Activated CD8-positive, alpha-beta T cell treated with anti-CD3 and anti-CD28 coated beads, Interleukin-2, amount 10 ng/mL, durations not matched to agents 7 days and 5 days (primary cell): ENCODE results near the gene LIFR. TPM values are rescaled to one million over a fixed set of nuclear protein-coding genes. Genes with fewer than 3 reads are reported as not detected.

Experiments used
- ATAC-seq: fragments of 150-1000 bp; cut with Tn5 transposase; one replicate; pipeline ENCODE4 v1.10.0; 2021; ENCODE audit warnings: moderate library complexity
- CTCF ChIA-PET: fragments of 350-600 bp; sonication (Branson Sonifier 250); formaldehyde crosslinking; loops from one replicate; lab custom pipeline; 2021; ENCODE audit warnings: antibody characterized with exemption; lab: Charles Lee
- POLR2A ChIA-PET: fragments of 350-600 bp; sonication (Branson Sonifier 250); formaldehyde crosslinking; loops from one replicate; lab custom pipeline; 2021; ENCODE audit warnings: antibody characterized with exemption; lab: Charles Lee
- DNase-seq: peaks from one replicate; pipeline ENCODE4 v3.0.0-alpha.2; 2020
- H3K27ac Mint-ChIP-seq: one replicate; pipeline ENCODE4 v1.8.0; 2021; ENCODE audit warnings: mild to moderate bottlenecking, mixed read lengths
- H3K27me3 Mint-ChIP-seq: one replicate; pipeline ENCODE4 v1.8.0; 2021; ENCODE audit warnings: low read depth, mixed read lengths
- H3K36me3 Mint-ChIP-seq: one replicate; pipeline ENCODE4 v1.8.0; 2021; ENCODE audit warnings: low read depth, mixed read lengths
- H3K4me1 Mint-ChIP-seq: one replicate; pipeline ENCODE4 v1.8.0; 2021; ENCODE audit warnings: low read depth, mixed read lengths
- H3K4me3 Mint-ChIP-seq: one replicate; pipeline ENCODE4 v1.8.0; 2021; ENCODE audit warnings: mild to moderate bottlenecking, mixed read lengths
- H3K9me3 Mint-ChIP-seq: one replicate; pipeline ENCODE4 v1.8.0; 2022; ENCODE audit warnings: mixed read lengths; ENCODE audit not compliant: insufficient read depth
- total RNA-seq, 2 experiments: library from RNA; stranded (reverse); gene quantifications; one replicate each; pipeline ENCODE4 v1.2.3, GENCODE V29; 2021

The LIFR gene
- total RNA-seq, 2 experiments from 2014 or later = not detected

GRCh38 chr5:38595132-38595745, 38.8 kb upstream of the LIFR start:
- no peaks in the 10 kb centered on the region for H3K36me3 Mint-ChIP-seq
- POLR2A ChIA-PET = no interaction called here
- H3K27ac Mint-ChIP-seq = no peak overlapping the region
- no peak for DNase-seq
- no peak overlapping the region for H3K4me3 Mint-ChIP-seq
- CTCF ChIA-PET = interaction anchor here (1.2 kb wide), 1 partner anchor 175 kb away, joined by 4 read pairs; no protein-coding TSS in a partner anchor
- H3K27me3 Mint-ChIP-seq = peaks cover 3% of the 10 kb centered on the region
- H3K4me1 Mint-ChIP-seq = no peaks in the 10 kb centered on the region
- ATAC-seq = no peak
- H3K9me3 Mint-ChIP-seq = no peaks in the 10 kb centered on the region

GRCh38 chr5:38593959-38594358, 37.5 kb upstream of the LIFR start:
- CTCF ChIA-PET = interaction anchor here (1.2 kb wide), 1 partner anchor 173 kb away, joined by 4 read pairs; no protein-coding TSS in a partner anchor
- POLR2A ChIA-PET = no interaction called here
- Mint-ChIP-seq H3K27me3 (no peaks in the 10 kb centered on the region), H3K4me1 (no peaks in the 10 kb centered on the region), H3K27ac (no peak overlapping the region), H3K4me3 (no peak overlapping the region), H3K9me3 (no peaks in the 10 kb centered on the region), H3K36me3 (no peaks in the 10 kb centered on the region)
- ATAC-seq (no peak), DNase-seq (no peak)

GRCh38 chr5:38591523-38591849, 35.0 kb upstream of the LIFR start:
- ChIA-PET CTCF (no interaction called here), POLR2A (no interaction called here)
- H3K9me3 Mint-ChIP-seq = no peaks in the 10 kb centered on the region
- DNase-seq (no peak), ATAC-seq (no peak)
- H3K4me3 Mint-ChIP-seq = no peak overlapping the region
- no peaks in the 10 kb centered on the region for H3K27me3 Mint-ChIP-seq
- H3K4me1 Mint-ChIP-seq = no peaks in the 10 kb centered on the region
- no peaks in the 10 kb centered on the region for H3K36me3 Mint-ChIP-seq
- no peak overlapping the region for H3K27ac Mint-ChIP-seq

GRCh38 chr5:38590838-38591522, 34.5 kb upstream of the LIFR start:
- no peaks in the 10 kb centered on the region for H3K36me3 Mint-ChIP-seq
- H3K4me3 Mint-ChIP-seq = no peak overlapping the region
- DNase-seq (no peak), ATAC-seq (no peak)
- no peak overlapping the region for H3K27ac Mint-ChIP-seq
- H3K4me1 Mint-ChIP-seq = no peaks in the 10 kb centered on the region
- CTCF ChIA-PET = no interaction called here
- POLR2A ChIA-PET = no interaction called here
- H3K9me3 Mint-ChIP-seq = no peaks in the 10 kb centered on the region
- H3K27me3 Mint-ChIP-seq = no peaks in the 10 kb centered on the region

GRCh38 chr5:38589629-38590028, 33.2 kb upstream of the LIFR start:
- ATAC-seq = no peak
- ChIA-PET POLR2A (no interaction called here), CTCF (no interaction called here)
- H3K4me1 Mint-ChIP-seq = no peaks in the 10 kb centered on the region
- H3K4me3 Mint-ChIP-seq = no peak overlapping the region
- no peak overlapping the region for H3K27ac Mint-ChIP-seq
- no peaks in the 10 kb centered on the region for H3K9me3 Mint-ChIP-seq
- no peak for DNase-seq
- no peaks in the 10 kb centered on the region for H3K36me3 Mint-ChIP-seq
- peaks cover 3% of the 10 kb centered on the region for H3K27me3 Mint-ChIP-seq

- ChIA-PET POLR2A (no interaction called here), CTCF (no interaction called here)
- ATAC-seq (no peak), DNase-seq (no peak)
- Mint-ChIP-seq H3K9me3 (no peaks in the 10 kb centered on the region), H3K4me3 (no peak overlapping the region), H3K36me3 (no peaks in the 10 kb centered on the region), H3K27me3 (peaks cover 12% of the 10 kb centered on the region), H3K27ac (no peak overlapping the region), H3K4me1 (no peaks in the 10 kb centered on the region)
These were observed 29.4 kb upstream of the LIFR start for GRCh38 chr5:38585816-38586215.

- no peak for DNase-seq
- no peak for ATAC-seq
- CTCF ChIA-PET = no interaction called here
- peaks cover 16% of the 10 kb centered on the region for H3K27me3 Mint-ChIP-seq
- H3K4me3 Mint-ChIP-seq = no peak overlapping the region
- H3K9me3 Mint-ChIP-seq = no peaks in the 10 kb centered on the region
- no peaks in the 10 kb centered on the region for H3K4me1 Mint-ChIP-seq
- POLR2A ChIA-PET = no interaction called here
- H3K36me3 Mint-ChIP-seq = no peaks in the 10 kb centered on the region
- no peak overlapping the region for H3K27ac Mint-ChIP-seq
These were observed 27.1 kb upstream of the LIFR start for GRCh38 chr5:38583500-38583899.

GRCh38 chr5:38582975-38583319, 26.5 kb upstream of the LIFR start:
- no peak overlapping the region for H3K4me3 Mint-ChIP-seq
- H3K9me3 Mint-ChIP-seq = no peaks in the 10 kb centered on the region
- ChIA-PET CTCF (no interaction called here), POLR2A (no interaction called here)
- no peak for DNase-seq
- H3K27me3 Mint-ChIP-seq = peaks cover 16% of the 10 kb centered on the region
- ATAC-seq = no peak
- no peaks in the 10 kb centered on the region for H3K4me1 Mint-ChIP-seq
- H3K36me3 Mint-ChIP-seq = no peaks in the 10 kb centered on the region
- no peak overlapping the region for H3K27ac Mint-ChIP-seq

GRCh38 chr5:38582293-38582974, 26.0 kb upstream of the LIFR start:
- CTCF ChIA-PET = no interaction called here
- no peaks in the 10 kb centered on the region for H3K9me3 Mint-ChIP-seq
- no peaks in the 10 kb centered on the region for H3K36me3 Mint-ChIP-seq
- no peak overlapping the region for H3K4me3 Mint-ChIP-seq
- H3K27ac Mint-ChIP-seq = no peak overlapping the region
- POLR2A ChIA-PET = no interaction called here
- H3K4me1 Mint-ChIP-seq = no peaks in the 10 kb centered on the region
- ATAC-seq (no peak), DNase-seq (no peak)
- peaks cover 17% of the 10 kb centered on the region for H3K27me3 Mint-ChIP-seq

- H3K27me3 Mint-ChIP-seq = peaks cover 20% of the 10 kb centered on the region
- POLR2A ChIA-PET = no interaction called here
These were observed 25.2 kb upstream of the LIFR start for GRCh38 chr5:38581597-38581996.

GRCh38 chr5:38579105-38579504, 22.7 kb upstream of the LIFR start:
- Mint-ChIP-seq H3K36me3 (no peaks in the 10 kb centered on the region), H3K27ac (no peak overlapping the region), H3K4me3 (no peak overlapping the region), H3K9me3 (no peaks in the 10 kb centered on the region), H3K27me3 (peaks cover 13% of the 10 kb centered on the region), H3K4me1 (no peaks in the 10 kb centered on the region)
- POLR2A ChIA-PET = no interaction called here
- ATAC-seq (no peak), DNase-seq (no peak)
- CTCF ChIA-PET = no interaction called here

More at GRCh38 chr5:38581597-38581996, 25.2 kb upstream of the LIFR start:
- H3K36me3 Mint-ChIP-seq = no peaks in the 10 kb centered on the region
- ATAC-seq (no peak), DNase-seq (no peak)
- no peaks in the 10 kb centered on the region for H3K4me1 Mint-ChIP-seq
- CTCF ChIA-PET = no interaction called here
- no peaks in the 10 kb centered on the region for H3K9me3 Mint-ChIP-seq
- no peak overlapping the region for H3K27ac Mint-ChIP-seq
- H3K4me3 Mint-ChIP-seq = no peak overlapping the region

- CTCF ChIA-PET = no interaction called here
- H3K4me1 Mint-ChIP-seq = no peaks in the 10 kb centered on the region
- H3K4me3 Mint-ChIP-seq = no peak overlapping the region
- no peaks in the 10 kb centered on the region for H3K36me3 Mint-ChIP-seq
- DNase-seq = no peak
- H3K9me3 Mint-ChIP-seq = no peaks in the 10 kb centered on the region
- ATAC-seq = no peak
- H3K27me3 Mint-ChIP-seq = peaks cover 13% of the 10 kb centered on the region
- POLR2A ChIA-PET = no interaction called here
- H3K27ac Mint-ChIP-seq = no peak overlapping the region
These were observed 20.7 kb upstream of the LIFR start for GRCh38 chr5:38576961-38577684.
